Measurements from ENCODE around the gene CYP39A1.

The CYP39A1 gene

GRCh38 chr6:46667377-46667776, 14.8 kb upstream of the CYP39A1 start:
- H3K4me1 ChIP-seq (ENCODE audit: low read depth, poor library complexity, severe bottlenecking), result no peaks in the 10 kb centered on the region
- H3K79me2 ChIP-seq (ENCODE audit: insufficient read depth, low read depth), result no peaks in the 10 kb centered on the region
- H3K4me2 ChIP-seq, result no peak overlapping the region
- TF ChIP-seq, protein P1, sequence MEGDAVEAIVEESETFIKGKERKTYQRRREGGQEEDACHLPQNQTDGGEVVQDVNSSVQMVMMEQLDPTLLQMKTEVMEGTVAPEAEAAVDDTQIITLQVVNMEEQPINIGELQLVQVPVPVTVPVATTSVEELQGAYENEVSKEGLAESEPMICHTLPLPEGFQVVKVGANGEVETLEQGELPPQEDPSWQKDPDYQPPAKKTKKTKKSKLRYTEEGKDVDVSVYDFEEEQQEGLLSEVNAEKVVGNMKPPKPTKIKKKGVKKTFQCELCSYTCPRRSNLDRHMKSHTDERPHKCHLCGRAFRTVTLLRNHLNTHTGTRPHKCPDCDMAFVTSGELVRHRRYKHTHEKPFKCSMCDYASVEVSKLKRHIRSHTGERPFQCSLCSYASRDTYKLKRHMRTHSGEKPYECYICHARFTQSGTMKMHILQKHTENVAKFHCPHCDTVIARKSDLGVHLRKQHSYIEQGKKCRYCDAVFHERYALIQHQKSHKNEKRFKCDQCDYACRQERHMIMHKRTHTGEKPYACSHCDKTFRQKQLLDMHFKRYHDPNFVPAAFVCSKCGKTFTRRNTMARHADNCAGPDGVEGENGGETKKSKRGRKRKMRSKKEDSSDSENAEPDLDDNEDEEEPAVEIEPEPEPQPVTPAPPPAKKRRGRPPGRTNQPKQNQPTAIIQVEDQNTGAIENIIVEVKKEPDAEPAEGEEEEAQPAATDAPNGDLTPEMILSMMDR (conservative IDR thresholded peaks at IDR 0.05; ENCODE audit: low read depth, low read length), result no peak
- H4K20me1 ChIP-seq (ENCODE audit: insufficient read depth), result no peaks in the 10 kb centered on the region
- H3K4me3 ChIP-seq (IDR thresholded peaks at IDR 0.05; ENCODE audit: insufficient read depth, low read depth, low read length), result no peak overlapping the region
- H3K9ac ChIP-seq, result no peak overlapping the region
- no peak overlapping the region for H2AFZ ChIP-seq (ENCODE audit: low read depth)
- H3K27me3 ChIP-seq (ENCODE audit: insufficient read depth, low read depth), result no peaks in the 10 kb centered on the region
- H3K27ac ChIP-seq, result no peak overlapping the region
- no peaks in the 10 kb centered on the region for H3K36me3 ChIP-seq (ENCODE audit: insufficient read depth)

GRCh38 chr6:46661483-46661882, 8.9 kb upstream of the CYP39A1 start:
- H2AFZ ChIP-seq (ENCODE audit: low read depth), result no peak overlapping the region
- H3K4me1 ChIP-seq (ENCODE audit: low read depth, poor library complexity, severe bottlenecking), result no peaks in the 10 kb centered on the region

DNA sequence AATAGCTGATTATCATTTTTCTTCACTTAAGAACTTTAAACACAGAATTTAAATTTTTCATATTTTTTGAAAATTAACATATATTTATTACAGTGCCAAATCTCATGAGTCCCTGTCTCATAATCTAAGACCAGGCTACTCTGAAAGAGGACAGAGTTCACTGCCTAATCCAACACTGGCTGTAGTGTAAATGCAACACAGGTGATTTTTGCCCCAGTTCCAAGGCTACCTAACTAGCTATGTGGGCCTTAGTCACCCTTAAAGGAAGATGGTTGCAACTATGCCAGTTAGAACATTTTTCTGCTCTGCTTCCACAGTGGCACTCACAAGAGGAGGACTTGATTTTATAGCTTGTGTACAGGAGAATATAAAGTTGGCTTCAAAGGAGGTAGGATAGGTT, 5.0 kb upstream of the CYP39A1 start:
- Histone ChIP-seq H3K4me1 (ENCODE audit: low read depth, poor library complexity, severe bottlenecking) (no peaks in the 10 kb centered on the region), H3K79me2 (ENCODE audit: insufficient read depth, low read depth) (no peaks in the 10 kb centered on the region), H3K9ac (no peak overlapping the region)

More at GRCh38 chr6:46661483-46661882, 8.9 kb upstream of the CYP39A1 start:
- Histone ChIP-seq H3K4me2 (no peak overlapping the region), H4K20me1 (ENCODE audit: insufficient read depth) (no peaks in the 10 kb centered on the region), H3K4me3 (IDR thresholded peaks at IDR 0.05; ENCODE audit: insufficient read depth, low read depth, low read length) (no peak overlapping the region), H3K36me3 (ENCODE audit: insufficient read depth) (no peaks in the 10 kb centered on the region), H3K79me2 (ENCODE audit: insufficient read depth, low read depth) (no peaks in the 10 kb centered on the region), H3K9ac (no peak overlapping the region), H3K27ac (no peak overlapping the region), H3K27me3 (ENCODE audit: insufficient read depth, low read depth) (no peaks in the 10 kb centered on the region)
- TF ChIP-seq, protein P1 (conservative IDR thresholded peaks at IDR 0.05; ENCODE audit: low read depth, low read length), result no peak

DNA sequence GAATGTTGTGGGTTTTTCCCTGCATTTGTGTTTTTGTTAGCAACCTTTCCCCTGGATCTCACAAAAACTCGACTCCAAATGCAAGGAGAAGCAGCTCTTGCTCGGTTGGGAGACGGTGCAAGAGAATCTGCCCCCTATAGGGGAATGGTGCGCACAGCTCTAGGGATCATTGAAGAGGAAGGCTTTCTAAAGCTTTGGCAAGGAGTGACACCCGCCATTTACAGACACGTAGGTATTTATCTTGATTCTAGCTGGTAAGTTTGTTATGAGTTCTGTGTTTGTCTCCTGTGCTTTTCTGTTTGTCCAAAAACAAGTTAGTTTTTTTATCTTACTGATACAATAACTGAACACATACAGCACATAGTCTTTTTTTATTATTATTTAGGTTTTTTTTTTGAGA, 3.2 kb upstream of the CYP39A1 start:
- Histone ChIP-seq H3K4me1 (ENCODE audit: low read depth, poor library complexity, severe bottlenecking) (peaks cover 13% of the 10 kb centered on the region), H3K4me2 (no peak overlapping the region), H3K27ac (no peak overlapping the region), H3K79me2 (ENCODE audit: insufficient read depth, low read depth) (no peaks in the 10 kb centered on the region), H4K20me1 (ENCODE audit: insufficient read depth) (no peaks in the 10 kb centered on the region), H2AFZ (ENCODE audit: low read depth) (no peak overlapping the region), H3K36me3 (ENCODE audit: insufficient read depth) (no peaks in the 10 kb centered on the region), H3K4me3 (IDR thresholded peaks at IDR 0.05; ENCODE audit: insufficient read depth, low read depth, low read length) (no peak overlapping the region), H3K27me3 (ENCODE audit: insufficient read depth, low read depth) (no peaks in the 10 kb centered on the region), H3K9ac (no peak overlapping the region)
- TF ChIP-seq, protein P1 (conservative IDR thresholded peaks at IDR 0.05; ENCODE audit: low read depth, low read length), result no peak

More for the DNA sequence above, 5.0 kb upstream of the CYP39A1 start:
- Histone ChIP-seq H4K20me1 (ENCODE audit: insufficient read depth) (no peaks in the 10 kb centered on the region), H3K36me3 (ENCODE audit: insufficient read depth) (no peaks in the 10 kb centered on the region), H3K27me3 (ENCODE audit: insufficient read depth, low read depth) (no peaks in the 10 kb centered on the region), H3K4me3 (IDR thresholded peaks at IDR 0.05; ENCODE audit: insufficient read depth, low read depth, low read length) (no peak overlapping the region), H3K27ac (no peak overlapping the region), H3K4me2 (no peak overlapping the region), H2AFZ (ENCODE audit: low read depth) (no peak overlapping the region)
- TF ChIP-seq, protein P1 (conservative IDR thresholded peaks at IDR 0.05; ENCODE audit: low read depth, low read length), result no peak

Data from KMS-11 (cell line).